ENCODE results near the gene SS18L1.
A peak's percentile ranks its signal among the peaks of the same experiment; 100 is the strongest.

The SS18L1 gene

GRCh38 chr20:62155428-62156253 is 12.1 kb downstream of the SS18L1 start:
- no peak for DNase-seq (ENCODE audit: low read depth in 2 of 2)

- no peak for DNase-seq (ENCODE audit: low read depth in 2 of 2)
Measured at GRCh38 chr20:62156254-62156556, 12.6 kb downstream of the SS18L1 start.

DNA sequence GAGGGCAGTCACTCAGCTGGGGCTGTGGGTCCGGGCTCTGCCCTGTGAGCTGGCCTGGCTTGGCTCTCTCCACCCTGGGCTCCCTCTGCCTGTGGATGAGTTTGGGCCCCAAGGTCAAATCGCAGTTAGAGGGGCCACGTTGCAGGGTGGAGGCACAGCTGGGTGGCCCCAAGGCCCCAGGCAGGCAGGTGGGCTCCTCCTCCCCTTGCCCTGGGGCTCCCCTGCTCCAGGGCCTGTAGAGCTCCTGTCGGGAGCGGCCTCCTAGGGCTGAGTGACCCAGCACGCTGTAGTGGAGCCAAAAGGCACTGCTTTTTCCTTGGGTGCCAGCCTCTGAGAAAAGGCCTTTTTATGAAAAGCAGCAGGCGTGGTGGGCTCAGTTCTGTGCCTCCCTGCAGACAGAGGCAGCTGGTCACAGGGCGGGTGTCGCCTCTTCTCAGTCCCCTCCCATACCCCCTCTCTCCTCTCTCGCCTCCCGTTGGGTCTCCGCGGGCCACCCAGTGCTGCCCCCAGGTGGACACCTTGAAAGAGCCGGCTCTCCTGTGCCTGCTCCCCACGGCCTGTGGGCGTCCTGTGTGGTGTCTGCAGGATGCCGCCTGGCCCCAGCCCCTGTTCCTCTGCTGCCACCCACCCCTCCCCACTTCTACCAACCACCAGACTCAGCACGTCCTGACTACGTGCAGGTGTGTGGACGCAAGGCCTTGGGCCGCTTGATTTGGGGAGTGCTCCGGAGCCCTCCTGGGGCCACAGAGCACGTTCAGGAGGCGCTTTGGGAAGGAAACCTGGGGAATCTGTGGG is 13.2 kb downstream of the SS18L1 start:
- DNase-seq (ENCODE audit: low read depth in 2 of 2) = peak; percentile 48 to 55

GRCh38 chr20:62157387-62158087 is 14.0 kb downstream of the SS18L1 start:
- no peak for DNase-seq (ENCODE audit: low read depth in 2 of 2)

GRCh38 chr20:62158088-62158400 is 14.5 kb downstream of the SS18L1 start:
- DNase-seq (ENCODE audit: low read depth in 2 of 2) = no peak

- no peak for DNase-seq (ENCODE audit: low read depth in 2 of 2)
Measured at GRCh38 chr20:62158541-62158940, 15.0 kb downstream of the SS18L1 start.

- no peak for DNase-seq (ENCODE audit: low read depth in 2 of 2)
Measured at GRCh38 chr20:62159052-62159451, 15.5 kb downstream of the SS18L1 start.

GRCh38 chr20:62159839-62160238 is 16.3 kb downstream of the SS18L1 start:
- peak; percentile 44 to 57 for DNase-seq (ENCODE audit: low read depth in 2 of 2)

DNA sequence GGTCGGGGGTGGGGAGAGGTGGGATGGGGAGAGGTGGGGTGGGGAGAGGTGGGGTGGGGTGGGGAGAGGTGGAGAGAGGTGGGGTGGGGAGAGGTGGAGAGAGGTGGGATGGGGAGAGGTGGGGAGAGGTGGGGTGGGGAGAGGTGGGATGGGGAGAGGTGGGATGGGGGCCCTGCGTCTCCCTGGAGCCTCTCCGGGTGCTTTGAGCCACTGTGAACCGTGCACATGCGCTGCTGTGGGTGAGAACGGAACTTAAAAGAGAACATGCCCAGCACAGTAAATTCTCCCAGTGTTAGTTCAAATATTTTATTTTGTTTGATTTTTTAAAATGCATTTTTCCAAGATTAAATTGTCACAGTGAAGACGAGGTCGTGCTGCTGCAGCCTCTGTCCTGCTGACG is 16.7 kb downstream of the SS18L1 start:
- DNase-seq (ENCODE audit: low read depth in 2 of 2) = no peak

- DNase-seq (ENCODE audit: low read depth in 2 of 2) = no peak
Measured at GRCh38 chr20:62160876-62161275, 17.3 kb downstream of the SS18L1 start.

- no peak for DNase-seq (ENCODE audit: low read depth in 2 of 2)
Measured at GRCh38 chr20:62161347-62161746, 17.8 kb downstream of the SS18L1 start.

DNA sequence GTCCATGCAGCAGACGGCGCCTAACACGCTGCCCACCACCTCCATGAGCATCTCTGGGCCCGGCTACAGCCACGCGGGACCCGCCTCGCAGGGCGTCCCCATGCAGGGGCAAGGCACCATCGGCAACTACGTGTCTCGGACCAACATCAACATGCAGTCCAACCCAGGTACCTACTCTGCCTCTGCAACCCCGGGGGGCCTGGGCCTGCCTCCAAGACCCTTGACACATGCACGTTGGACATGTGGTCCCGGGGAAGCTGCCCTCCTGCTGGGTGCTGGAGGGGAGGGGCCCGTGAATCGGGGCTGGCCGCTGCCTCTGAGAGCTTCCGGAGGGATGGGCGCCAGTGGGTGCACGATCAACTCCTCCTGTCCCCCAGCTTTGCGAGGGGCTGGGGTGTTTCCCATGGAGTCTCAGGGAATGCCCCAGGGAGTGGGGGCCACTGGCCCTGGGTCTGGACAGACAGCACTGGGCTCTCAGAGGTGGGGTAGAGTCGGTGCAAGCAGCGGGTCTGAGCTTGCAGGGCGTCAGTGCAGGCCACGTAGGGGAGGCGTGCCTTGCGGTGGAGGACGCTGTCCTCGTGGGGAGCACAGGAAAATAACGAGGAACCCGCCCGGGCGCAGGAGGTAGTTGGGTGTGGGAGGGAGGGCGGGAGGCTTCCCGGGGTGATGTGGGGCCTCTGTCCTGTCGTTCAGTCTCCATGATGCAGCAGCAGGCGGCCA is 19.4 kb downstream of the SS18L1 start:
- no peak for DNase-seq (ENCODE audit: low read depth in 2 of 2)

DNA sequence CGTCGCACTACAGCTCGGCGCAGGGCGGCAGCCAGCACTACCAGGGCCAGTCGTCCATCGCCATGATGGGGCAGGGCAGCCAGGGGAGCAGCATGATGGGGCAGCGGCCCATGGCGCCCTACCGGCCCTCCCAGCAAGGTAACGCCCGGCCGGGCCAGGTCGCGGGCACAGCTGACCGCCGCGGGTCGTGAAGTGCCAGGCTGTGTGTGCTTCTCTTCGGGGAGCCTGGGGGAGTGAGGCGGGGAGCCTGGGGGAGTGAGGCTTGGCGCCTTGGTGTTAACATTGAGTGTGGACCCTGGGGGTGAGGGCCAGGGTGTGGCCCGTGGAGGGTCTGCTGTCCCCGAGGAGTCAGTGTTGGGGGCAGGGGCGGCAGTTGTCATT is 19.9 kb downstream of the SS18L1 start:
- DNase-seq (ENCODE audit: low read depth in 2 of 2) = no peak

DNA sequence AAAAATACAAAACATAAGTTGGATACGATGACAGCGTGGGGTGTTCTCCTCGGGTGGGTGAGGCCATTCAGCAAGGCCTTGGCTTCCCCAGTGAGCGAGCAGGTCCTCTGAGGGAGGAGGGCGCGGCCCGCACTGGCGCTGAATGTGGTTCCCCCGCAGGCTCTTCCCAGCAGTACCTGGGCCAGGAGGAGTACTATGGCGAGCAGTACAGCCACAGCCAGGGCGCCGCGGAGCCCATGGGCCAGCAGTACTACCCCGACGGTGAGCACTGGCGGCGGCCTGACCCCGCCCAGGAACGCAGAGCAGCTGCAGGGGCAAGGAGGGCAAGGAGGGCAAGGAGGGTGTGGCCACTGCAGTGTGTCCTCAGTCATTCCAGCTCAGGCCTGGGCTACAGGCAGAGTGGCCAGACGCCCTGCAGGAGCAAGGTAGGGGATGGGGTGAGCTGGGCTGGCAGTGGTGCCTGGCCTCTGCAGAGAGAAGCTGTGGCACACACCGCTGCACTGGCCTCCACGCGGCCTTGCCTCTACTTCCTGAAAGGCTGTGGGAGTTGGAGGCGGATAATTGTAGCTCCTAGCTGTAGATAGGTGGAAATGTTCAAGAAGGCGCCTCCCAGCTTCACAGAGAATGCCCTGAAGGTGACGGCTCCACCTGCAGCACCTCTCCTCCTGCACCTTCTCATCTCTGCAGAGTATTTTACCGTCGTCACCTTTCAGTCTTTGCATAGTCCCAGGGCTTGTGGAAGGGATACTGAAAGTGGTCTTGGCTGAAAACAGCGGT is 20.6 kb downstream of the SS18L1 start:
- no peak for DNase-seq (ENCODE audit: low read depth in 2 of 2)

- no peak for DNase-seq (ENCODE audit: low read depth in 2 of 2)
Measured at GRCh38 chr20:62164879-62165761, 21.6 kb downstream of the SS18L1 start.

GRCh38 chr20:62165762-62166399 is 22.3 kb downstream of the SS18L1 start:
- no peak for DNase-seq (ENCODE audit: low read depth in 2 of 2)

GRCh38 chr20:62167474-62167873 is 23.9 kb downstream of the SS18L1 start:
- DNase-seq (ENCODE audit: low read depth in 2 of 2) = no peak

- no peak for DNase-seq (ENCODE audit: low read depth in 2 of 2)
Measured at GRCh38 chr20:62168061-62168460, 24.5 kb downstream of the SS18L1 start.

- DNase-seq (ENCODE audit: low read depth in 2 of 2) = no peak
Measured at GRCh38 chr20:62168890-62169435, 25.4 kb downstream of the SS18L1 start.

DNA sequence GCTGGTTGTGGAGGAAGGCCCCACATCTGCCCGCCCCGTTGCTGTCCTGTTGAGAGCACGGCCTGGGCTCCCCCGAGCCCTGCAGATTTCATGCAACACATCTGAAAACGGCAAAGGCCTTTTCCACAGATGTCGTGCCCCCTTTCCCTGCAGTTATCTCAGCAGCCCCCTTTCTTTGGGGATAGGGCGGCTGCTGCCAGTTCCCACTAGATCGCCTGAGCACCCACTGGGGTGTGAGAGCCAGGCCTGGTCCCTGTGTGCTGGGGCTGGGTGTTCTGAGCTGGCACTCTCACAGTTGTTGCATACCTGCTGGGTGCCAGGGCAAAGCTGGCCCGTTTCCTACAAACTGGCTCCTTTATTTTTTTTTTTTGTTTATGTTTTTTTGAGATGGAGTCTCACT is 27.0 kb downstream of the SS18L1 start:
- no peak for DNase-seq (ENCODE audit: low read depth in 2 of 2)

Data from activated CD4-positive, alpha-beta T cell treated with anti-CD3 and anti-CD28 coated beads for 24 hours (primary cell).